Spinal cord (tissue), 10 donors: Measurements from ENCODE around the gene DIPK1B. TPM values are rescaled to one million over a fixed set of nuclear protein-coding genes. Genes with fewer than 3 reads are reported as not detected.

Source experiments
- DNase-seq, 6 donors: peaks; one replicate each; pipeline versions ENCODE4 v3.0.0 to v3.0.0-alpha.2; 2013 to 2015; ENCODE audit warnings: low spot score in 6 of 6, low read depth in 4 of 6
- H3K27ac ChIP-seq: one replicate; pipeline ENCODE4 v1.5.1; 2013; ENCODE audit warnings: low read depth, low read length, control low read depth
- H3K27me3 ChIP-seq: one replicate; pipeline ENCODE4 v1.6.1; 2013; ENCODE audit warnings: low read length; ENCODE audit not compliant: control insufficient read depth, insufficient read depth
- H3K36me3 ChIP-seq: one replicate; pipeline ENCODE4 v1.6.1; 2013; ENCODE audit warnings: low read length; ENCODE audit not compliant: control insufficient read depth, insufficient read depth
- H3K4me1 ChIP-seq: one replicate; pipeline ENCODE4 v1.6.1; 2013; ENCODE audit warnings: low read length; ENCODE audit not compliant: control insufficient read depth, insufficient read depth
- H3K4me3 ChIP-seq: one replicate; pipeline ENCODE4 v1.5.1; 2013; ENCODE audit warnings: low read depth, low read length, control low read depth
- H3K9me3 ChIP-seq: one replicate; pipeline ENCODE4 v1.6.1; 2013; ENCODE audit warnings: low read length; ENCODE audit not compliant: control insufficient read depth, insufficient read depth
- WGBS: methylation state at CpG from one replicate; pipeline ENCODE4 v1.1.5; 2013; ENCODE audit warnings: missing lambda C conversion rate; ENCODE audit not compliant: insufficient coverage; 5-methylcytosine and 5-hydroxymethylcytosine counted together
- long read RNA-seq, 4 donors: transcript quantifications; one replicate each; lab custom pipeline, GENCODE V29; 2026
- polyA plus RNA-seq, 2 donors: library from polyadenylated mRNA; unstranded; fragments of 120-200 nt; gene quantifications; one replicate each; pipeline ENCODE4 v1.2.1, GENCODE V29; 2013; ENCODE audit not compliant: insufficient read length in 2 of 2
- total RNA-seq, 2 donors: library from RNA; depleted of rRNA in 1 of 2; stranded (reverse); fragments of 120-200 nt in 1 of 2; fragments of >200 nt in 1 of 2; gene quantifications; one replicate each; pipeline versions ENCODE4 v1.2.3 to v1.2.4, GENCODE V29; 2013 to 2014
- donor health status: healthy.

The DIPK1B gene
- total RNA-seq (10 to 100 TPM; 24.9 to 47.8 TPM), polyA plus RNA-seq (10 to 100 TPM; 63.5 to 65.0 TPM)
- long read RNA-seq, donor 1, transcript FAM69B-202 (5 exons, 1,668 nt): major isoform, 43 of 46 reads
- long read RNA-seq, donor 1, partial matches to known transcripts: 0 of 46 reads
- long read RNA-seq, donor 1, other reads (novel, unspliced or antisense): 0 of 46 reads
- long read RNA-seq, donor 2, transcript FAM69B-202 (5 exons, 1,668 nt): major isoform, 31 of 88 reads
- long read RNA-seq, donor 2, partial matches to known transcripts: 49 of 88 reads
- long read RNA-seq, donor 2, other reads (novel, unspliced or antisense): 7 of 88 reads
- long read RNA-seq, donor 3, transcript FAM69B-202 (5 exons, 1,668 nt): major isoform, 19 of 96 reads
- long read RNA-seq, donor 3, partial matches to known transcripts: 77 of 96 reads
- long read RNA-seq, donor 3, other reads (novel, unspliced or antisense): 0 of 96 reads
- long read RNA-seq, donor 4, transcript FAM69B-202 (5 exons, 1,668 nt): major isoform, 24 of 457 reads
- long read RNA-seq, donor 4, partial matches to known transcripts: 344 of 457 reads
- long read RNA-seq, donor 4, other reads (novel, unspliced or antisense): 88 of 457 reads

GRCh38 chr9:136711751-136712689 is at the start of gene DIPK1B:
DIPK1B (plus strand) TSS chr9:136712572; CDS start chr9:136712666, 94 bp downstream.
- peaks cover 35% of the 10 kb centered on the region for H3K36me3 ChIP-seq
- peak in 4 of 6 donors; percentile 64 to 92 (median 86) for DNase-seq
- H3K27me3 ChIP-seq: no peaks in the 10 kb centered on the region
- H3K9me3 ChIP-seq: no peaks in the 10 kb centered on the region
- H3K27ac ChIP-seq: peak within 1 kb of the TSS; percentile 25
- H3K4me3 ChIP-seq: peak within 1 kb of the TSS; percentile 62
- WGBS: under 1% methylated on average over 116 of the region's 119 CpGs
- peaks cover 32% of the 10 kb centered on the region for H3K4me1 ChIP-seq

GRCh38 chr9:136662656-136663581 is 49.5 kb upstream of the DIPK1B start, which contains the start of gene EGFL7:
EGFL7 (plus strand) TSS chr9:136662916; CDS start chr9:136668283, 5,367 bp downstream.
- Histone ChIP-seq H3K4me3 (peak within 1 kb of the TSS; percentile 7), H3K9me3 (no peaks in the 10 kb centered on the region), H3K36me3 (peaks cover 7% of the 10 kb centered on the region), H3K27ac (peak within 1 kb of the TSS; percentile 52), H3K4me1 (peaks cover 29% of the 10 kb centered on the region), H3K27me3 (peaks cover 2% of the 10 kb centered on the region)
- no peak for DNase-seq
- 66% methylated on average over 33 of the region's 38 CpGs for WGBS

DNA sequence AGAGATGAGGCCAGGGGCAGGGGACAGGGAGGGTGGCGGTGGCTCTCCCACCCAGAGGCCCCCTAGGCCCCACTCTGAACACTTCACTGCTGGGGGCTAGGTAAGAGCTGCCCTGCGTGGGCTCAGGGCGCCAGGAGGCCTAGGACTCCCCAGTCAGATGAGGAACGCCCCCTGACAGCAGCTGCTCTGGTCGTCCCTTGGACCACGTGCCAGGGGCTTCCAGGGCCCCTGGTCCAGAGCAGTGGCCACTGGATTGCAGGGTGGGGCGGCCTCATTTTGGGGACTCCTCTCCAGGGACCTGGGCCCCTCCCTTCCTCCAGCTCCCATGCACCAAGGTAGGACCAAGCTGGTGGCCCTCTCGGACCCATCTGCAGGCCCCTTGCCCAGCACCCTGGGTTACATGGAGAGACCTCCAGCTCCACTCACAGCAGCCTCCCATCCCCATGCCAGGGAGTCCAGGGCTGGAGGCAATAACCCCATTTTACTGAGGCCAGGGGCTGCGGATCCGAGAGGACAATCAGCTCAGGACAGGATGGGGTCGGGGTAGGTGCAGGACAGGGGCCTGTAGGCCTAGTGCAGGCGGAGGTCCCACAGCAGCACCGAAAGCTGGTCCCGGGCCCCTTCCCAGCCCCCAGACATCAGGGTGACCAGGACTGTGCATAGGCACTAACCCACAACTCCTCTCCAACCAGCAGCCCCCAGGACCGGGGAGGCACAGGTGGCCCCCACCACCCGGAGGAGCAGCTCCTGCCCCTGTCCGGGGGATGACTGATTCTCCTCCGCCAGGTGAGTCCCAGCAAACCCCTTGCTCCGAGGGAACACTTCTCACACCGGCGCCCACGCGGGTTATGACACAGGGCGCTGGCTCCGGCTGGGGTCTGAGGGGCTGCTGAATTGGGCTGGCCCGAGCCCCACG is 48.1 kb upstream of the DIPK1B start:
- peak overlapping the region; percentile 7 for H3K4me3 ChIP-seq
- DNase-seq: no peak
- peak overlapping the region; percentile 52 for H3K27ac ChIP-seq

GRCh38 chr9:136665111-136665703 is 47.2 kb upstream of the DIPK1B start:
- Histone ChIP-seq H3K27me3 (peaks cover 2% of the 10 kb centered on the region), H3K36me3 (peaks cover 30% of the 10 kb centered on the region), H3K4me3 (peak overlapping the region; percentile 7), H3K4me1 (peaks cover 27% of the 10 kb centered on the region), H3K9me3 (no peaks in the 10 kb centered on the region), H3K27ac (peak overlapping the region; percentile 15)
- peak in 2 of 6 donors; percentile 15 to 41 for DNase-seq
- WGBS: 12% methylated on average over 49 of the region's 49 CpGs

More for the DNA sequence above, 48.1 kb upstream of the DIPK1B start:
- Histone ChIP-seq H3K27me3 (peaks cover 2% of the 10 kb centered on the region), H3K36me3 (peaks cover 20% of the 10 kb centered on the region), H3K4me1 (peaks cover 24% of the 10 kb centered on the region), H3K9me3 (no peaks in the 10 kb centered on the region)
- WGBS: 81% methylated on average over 26 of the region's 27 CpGs

DNA sequence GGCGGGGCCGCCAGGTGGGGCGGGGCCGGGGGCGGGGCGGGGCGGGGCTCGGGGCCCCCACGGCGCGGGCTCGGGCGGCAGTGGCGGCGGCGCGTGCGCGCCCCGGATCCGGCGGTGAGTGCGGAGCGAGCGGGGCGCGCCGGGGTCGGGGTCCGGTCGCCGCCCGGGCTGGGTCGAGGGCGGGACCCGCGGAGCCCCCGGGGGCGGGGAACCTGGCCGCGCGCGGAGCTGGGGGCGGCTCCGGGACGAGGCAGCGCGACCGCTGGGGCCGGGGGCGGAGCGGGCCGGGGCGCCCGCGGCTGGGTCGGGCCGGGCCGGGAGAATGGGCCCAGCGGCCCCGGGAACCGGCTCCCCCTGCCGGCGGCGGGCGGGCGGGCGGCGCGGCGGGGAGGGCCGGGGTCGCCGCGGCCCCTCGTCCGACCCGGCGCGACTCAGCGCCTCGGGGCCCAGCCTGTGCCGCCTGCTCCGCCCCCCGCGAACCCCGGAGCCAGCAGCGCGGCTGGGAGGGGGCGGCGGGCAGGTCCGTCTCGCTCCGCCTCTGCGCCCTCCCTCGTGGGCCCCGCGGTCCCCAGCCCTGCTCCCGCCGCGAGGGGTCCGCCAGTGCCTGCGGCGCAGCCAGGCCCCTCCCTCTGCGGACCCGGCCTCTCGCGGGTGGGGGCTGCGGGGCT is 46.5 kb upstream of the DIPK1B start:
- peaks cover 2% of the 10 kb centered on the region for H3K27me3 ChIP-seq
- H3K9me3 ChIP-seq: no peaks in the 10 kb centered on the region
- WGBS: 0% methylated on average over 94 of the region's 109 CpGs
- H3K27ac ChIP-seq: no peak overlapping the region
- peaks cover 36% of the 10 kb centered on the region for H3K36me3 ChIP-seq
- H3K4me1 ChIP-seq: peaks cover 24% of the 10 kb centered on the region
- H3K4me3 ChIP-seq: no peak overlapping the region
- peak in 1 of 6 donors; percentile 37 for DNase-seq

GRCh38 chr9:136666372-136667213 is 45.8 kb upstream of the DIPK1B start:
- Histone ChIP-seq H3K27me3 (peaks cover 2% of the 10 kb centered on the region), H3K36me3 (peaks cover 42% of the 10 kb centered on the region), H3K4me1 (peaks cover 24% of the 10 kb centered on the region), H3K9me3 (no peaks in the 10 kb centered on the region), H3K4me3 (peak overlapping the region; percentile 21), H3K27ac (peak overlapping the region; percentile 7)
- no peak for DNase-seq
- 20% methylated on average over 33 of the region's 35 CpGs for WGBS
